ENCODE data around the gene EAPP.
"Not testable (repeated sequence)": the region's sequence is repeated elsewhere in the genome, so short reads cannot be mapped to it uniquely, and the experiment has no call there.

DNA sequence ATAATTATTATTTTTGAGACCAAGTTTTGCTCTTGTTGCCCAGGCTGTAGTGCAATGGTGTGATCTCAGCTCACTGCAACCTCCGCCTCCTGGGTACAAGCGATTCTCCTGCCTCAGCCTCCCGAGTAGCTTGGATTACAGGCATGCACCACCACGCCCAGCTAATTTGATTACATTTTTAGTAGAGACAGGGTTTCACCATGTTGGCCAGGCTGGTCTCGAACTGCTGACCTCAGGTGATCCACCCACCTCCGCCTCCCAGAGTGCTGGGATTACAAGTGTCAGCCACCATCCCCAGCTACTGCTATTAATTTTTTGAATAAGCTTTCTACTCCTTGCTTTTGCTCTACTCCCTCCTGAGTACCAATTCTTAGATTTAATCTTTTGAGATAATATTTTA is 18.4 kb downstream of the EAPP start:
- TF ChIP-seq ZNF133 (tag by site-specific recombination; IDR thresholded peaks at IDR 0.05); YY1 (tag by site-specific recombination; IDR thresholded peaks at IDR 0.05); ZEB2 (tag by site-specific recombination; IDR thresholded peaks at IDR 0.05); ZNF610 (tag by site-specific recombination; IDR thresholded peaks at IDR 0.05; ENCODE audit: borderline replicate concordance); ZNF350 (tag by site-specific recombination; IDR thresholded peaks at IDR 0.05); HOXA7 (CRISPR knock-in tag; IDR thresholded peaks at IDR 0.05; ENCODE audit: borderline replicate concordance); KLF10 (tag by site-specific recombination; IDR thresholded peaks at IDR 0.05); ZNF707 (tag by site-specific recombination; IDR thresholded peaks at IDR 0.05): not testable (repeated sequence)
- TF ChIP-seq, protein P1, sequence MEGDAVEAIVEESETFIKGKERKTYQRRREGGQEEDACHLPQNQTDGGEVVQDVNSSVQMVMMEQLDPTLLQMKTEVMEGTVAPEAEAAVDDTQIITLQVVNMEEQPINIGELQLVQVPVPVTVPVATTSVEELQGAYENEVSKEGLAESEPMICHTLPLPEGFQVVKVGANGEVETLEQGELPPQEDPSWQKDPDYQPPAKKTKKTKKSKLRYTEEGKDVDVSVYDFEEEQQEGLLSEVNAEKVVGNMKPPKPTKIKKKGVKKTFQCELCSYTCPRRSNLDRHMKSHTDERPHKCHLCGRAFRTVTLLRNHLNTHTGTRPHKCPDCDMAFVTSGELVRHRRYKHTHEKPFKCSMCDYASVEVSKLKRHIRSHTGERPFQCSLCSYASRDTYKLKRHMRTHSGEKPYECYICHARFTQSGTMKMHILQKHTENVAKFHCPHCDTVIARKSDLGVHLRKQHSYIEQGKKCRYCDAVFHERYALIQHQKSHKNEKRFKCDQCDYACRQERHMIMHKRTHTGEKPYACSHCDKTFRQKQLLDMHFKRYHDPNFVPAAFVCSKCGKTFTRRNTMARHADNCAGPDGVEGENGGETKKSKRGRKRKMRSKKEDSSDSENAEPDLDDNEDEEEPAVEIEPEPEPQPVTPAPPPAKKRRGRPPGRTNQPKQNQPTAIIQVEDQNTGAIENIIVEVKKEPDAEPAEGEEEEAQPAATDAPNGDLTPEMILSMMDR (tag by site-specific recombination; IDR thresholded peaks at IDR 0.05) = not testable (repeated sequence)
- TF ChIP-seq, protein P2, sequence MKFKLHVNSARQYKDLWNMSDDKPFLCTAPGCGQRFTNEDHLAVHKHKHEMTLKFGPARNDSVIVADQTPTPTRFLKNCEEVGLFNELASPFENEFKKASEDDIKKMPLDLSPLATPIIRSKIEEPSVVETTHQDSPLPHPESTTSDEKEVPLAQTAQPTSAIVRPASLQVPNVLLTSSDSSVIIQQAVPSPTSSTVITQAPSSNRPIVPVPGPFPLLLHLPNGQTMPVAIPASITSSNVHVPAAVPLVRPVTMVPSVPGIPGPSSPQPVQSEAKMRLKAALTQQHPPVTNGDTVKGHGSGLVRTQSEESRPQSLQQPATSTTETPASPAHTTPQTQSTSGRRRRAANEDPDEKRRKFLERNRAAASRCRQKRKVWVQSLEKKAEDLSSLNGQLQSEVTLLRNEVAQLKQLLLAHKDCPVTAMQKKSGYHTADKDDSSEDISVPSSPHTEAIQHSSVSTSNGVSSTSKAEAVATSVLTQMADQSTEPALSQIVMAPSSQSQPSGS (tag by site-specific recombination; IDR thresholded peaks at IDR 0.05; ENCODE audit: low read depth) = not testable (repeated sequence)
- TF ChIP-seq, protein P3, sequence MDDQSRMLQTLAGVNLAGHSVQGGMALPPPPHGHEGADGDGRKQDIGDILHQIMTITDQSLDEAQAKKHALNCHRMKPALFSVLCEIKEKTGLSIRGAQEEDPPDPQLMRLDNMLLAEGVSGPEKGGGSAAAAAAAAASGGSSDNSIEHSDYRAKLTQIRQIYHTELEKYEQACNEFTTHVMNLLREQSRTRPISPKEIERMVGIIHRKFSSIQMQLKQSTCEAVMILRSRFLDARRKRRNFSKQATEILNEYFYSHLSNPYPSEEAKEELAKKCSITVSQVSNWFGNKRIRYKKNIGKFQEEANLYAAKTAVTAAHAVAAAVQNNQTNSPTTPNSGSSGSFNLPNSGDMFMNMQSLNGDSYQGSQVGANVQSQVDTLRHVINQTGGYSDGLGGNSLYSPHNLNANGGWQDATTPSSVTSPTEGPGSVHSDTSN (CRISPR knock-in tag; IDR thresholded peaks at IDR 0.05) = not testable (repeated sequence)

Measured in HEK293 (cell line).